ENCODE results near the gene STIP1. TPM values are rescaled to one million over a fixed set of nuclear protein-coding genes. Genes with fewer than 3 reads are reported as not detected.

The STIP1 gene
- total RNA-seq, 1 experiment from 2014 or later = 338 TPM

GRCh38 chr11:64249563-64250414, 63.8 kb downstream of the STIP1 start:
- no peak overlapping the region for H4K91ac ChIP-seq (ENCODE audit: insufficient read length, low read depth, low read length)
- peaks cover 26% of the 10 kb centered on the region for H3K23me2 ChIP-seq (ENCODE audit: insufficient read length, low read depth, low read length, poor library complexity, severe bottlenecking)
- H3K14ac ChIP-seq (ENCODE audit: insufficient read depth, low read length) = no peak overlapping the region
- peaks cover 34 to 47% of the 10 kb centered on the region in 2 experiments for H3K4me1 Mint-ChIP-seq
- H3K56ac ChIP-seq (ENCODE audit: insufficient read length, low read depth, low read length) = no peak overlapping the region
- no peaks in the 10 kb centered on the region for H4K20me1 ChIP-seq (ENCODE audit: control insufficient read depth, insufficient read depth, insufficient read length)
- H3K27me3 ChIP-seq (ENCODE audit: insufficient read depth, low read length) = no peaks in the 10 kb centered on the region
- no peak overlapping the region for H2BK12ac ChIP-seq (ENCODE audit: insufficient read length, low read depth, low read length)
- H3K27me3 Mint-ChIP-seq (ENCODE audit: low read depth) = no peaks in the 10 kb centered on the region
- peak overlapping the region; percentile 67 for H3K4me2 ChIP-seq (ENCODE audit: insufficient read depth, insufficient read length, low read length)
- no peak overlapping the region for H2BK20ac ChIP-seq (ENCODE audit: low read depth, low read length, poor library complexity, severe bottlenecking)
- peak overlapping the region; percentile 40 for H3K27ac ChIP-seq (ENCODE audit: insufficient read length, low read depth, low read length)
- no peak overlapping the region for H2AK5ac ChIP-seq (ENCODE audit: insufficient read length, low read length)
- no peak overlapping the region for H3K9ac ChIP-seq (ENCODE audit: extremely low read depth, insufficient read length, low read length)
- H3K18ac ChIP-seq (ENCODE audit: insufficient read length, low read depth, low read length) = no peak overlapping the region
- H3K79me2 ChIP-seq (ENCODE audit: insufficient read depth, low read length) = peaks cover 7% of the 10 kb centered on the region; the same call in 1 of the 2 replicates
- no peak overlapping the region for H2AFZ ChIP-seq (ENCODE audit: low read length)
- no CpG with 5 or more reads among the region's 8 CpGs for WGBS (ENCODE audit: extremely low coverage, insufficient read length, low lambda C conversion rate)
- peaks cover 9% of the 10 kb centered on the region; the same call in 1 of the 2 replicates for H3K4me1 ChIP-seq (ENCODE audit: insufficient read depth, low read length)
- H3K36me3 Mint-ChIP-seq (ENCODE audit: insufficient read depth in 1 of 3, low read depth in 3 of 3) = peaks cover 5 to 19% (median 7%) of the 10 kb centered on the region in 3 experiments; a peak in 4 of 7 replicates
- no peak overlapping the region for H4K8ac ChIP-seq (replicated peaks; ENCODE audit: insufficient read length, low read depth, low read length)
- H3K79me1 ChIP-seq (ENCODE audit: insufficient read depth, low read depth, low read length, poor library complexity, severe bottlenecking) = peaks cover 3% of the 10 kb centered on the region
- TF ChIP-seq CTCF (conservative IDR thresholded peaks at IDR 0.05) = no peak
- H2BK15ac ChIP-seq (ENCODE audit: low read depth, low read length) = no peak overlapping the region
- no peak overlapping the region for H4K5ac ChIP-seq (ENCODE audit: insufficient read length, low read depth, low read length)
- no peak overlapping the region for H3K23ac ChIP-seq (ENCODE audit: insufficient read length, low read depth, low read length)
- peak; percentile 82 for DNase-seq
- H2BK5ac ChIP-seq (ENCODE audit: insufficient read length, low read length) = no peak overlapping the region
- no peaks in the 10 kb centered on the region; a peak in 1 of 5 replicates for H3K9me3 Mint-ChIP-seq
- peak overlapping the region; percentile 30 to 93 for H3K4me3 Mint-ChIP-seq
- H3K27ac Mint-ChIP-seq = peak overlapping the region; percentile 88 to 97 (median 97)
- H3K4ac ChIP-seq (ENCODE audit: low read depth, low read length) = no peak overlapping the region
- no peaks in the 10 kb centered on the region for H3K9me3 ChIP-seq (ENCODE audit: control insufficient read depth, low read depth, low read length)
- no peak overlapping the region for H2BK120ac ChIP-seq (ENCODE audit: low read depth, low read length, poor library complexity, severe bottlenecking)
- no peak overlapping the region for H3T11ph ChIP-seq (ENCODE audit: low read length)

All from H9 (cell line).